HEK293 (cell line): ENCODE results near the gene ANKRD28.

Experiments used
- CTCF ChIP-seq: fragments of 450-650 bp; formaldehyde crosslinking; IDR thresholded peaks from 2 replicates; pipeline ENCODE4 v1.5.1; 2016; ENCODE audit warnings: missing biosample characterization, missing genetic modification characterization
- EGR2 ChIP-seq: fragments of 450-650 bp; formaldehyde crosslinking; IDR thresholded peaks from 2 replicates; pipeline ENCODE4 v1.5.1; 2016; ENCODE audit warnings: low read depth, missing biosample characterization, missing genetic modification characterization
- IKZF3 ChIP-seq: fragments of 450-650 bp; IDR thresholded peaks from 2 replicates; pipeline ENCODE4 v1.5.0; 2018; ENCODE audit warnings: missing biosample characterization, mild to moderate bottlenecking, missing genetic modification characterization, moderate library complexity
- TCF7L2 ChIP-seq: IDR thresholded peaks from 2 replicates; pipeline ENCODE4 v1.6.1; 2011; ENCODE audit warnings: low read depth, mild to moderate bottlenecking, inconsistent platforms, low read length, moderate library complexity, borderline replicate concordance
- TRIM28 ChIP-seq: IDR thresholded peaks from 2 replicates; pipeline ENCODE4 v1.6.1; 2011; ENCODE audit warnings: low read length, control low read depth, borderline replicate concordance
- ZEB2 ChIP-seq: fragments of 450-650 bp; formaldehyde crosslinking; IDR thresholded peaks from 2 replicates; pipeline ENCODE4 v1.5.1; 2016; ENCODE audit warnings: missing biosample characterization, missing genetic modification characterization
- ZNF138 ChIP-seq: fragments of 450-650 bp; formaldehyde crosslinking; IDR thresholded peaks from 2 replicates; pipeline ENCODE4 v1.5.1; 2016; ENCODE audit warnings: missing biosample characterization, missing genetic modification characterization, borderline replicate concordance
- ZNF18 ChIP-seq: fragments of 450-650 bp; formaldehyde crosslinking; IDR thresholded peaks from 2 replicates; pipeline ENCODE4 v1.5.1; 2016; ENCODE audit warnings: missing biosample characterization, missing genetic modification characterization
- ZNF202 ChIP-seq: fragments of 450-650 bp; formaldehyde crosslinking; IDR thresholded peaks from 2 replicates; pipeline ENCODE4 v1.5.1; 2016; ENCODE audit warnings: missing biosample characterization, missing genetic modification characterization, borderline replicate concordance
- ZNF239 ChIP-seq: fragments of 450-650 bp; formaldehyde crosslinking; IDR thresholded peaks from 2 replicates; pipeline ENCODE4 v1.5.1; 2016; ENCODE audit warnings: missing biosample characterization, missing genetic modification characterization
- TF ChIP-seq, protein P1 (sequence below): fragments of 450-650 bp; formaldehyde crosslinking; IDR thresholded peaks from 2 replicates; pipeline ENCODE4 v1.5.1; 2016; ENCODE audit warnings: missing biosample characterization, missing genetic modification characterization, low read depth
- TF ChIP-seq, protein P2 (sequence below): sonication (generic); formaldehyde crosslinking; IDR thresholded peaks from 2 replicates; pipeline ENCODE4 v1.8.1; 2022; ENCODE audit warnings: mild to moderate bottlenecking, moderate library complexity, missing genetic modification reagents
- TF ChIP-seq, protein P3 (sequence below): fragments of 450-650 bp; formaldehyde crosslinking; IDR thresholded peaks from 2 replicates; pipeline ENCODE4 v1.5.0; 2017; ENCODE audit warnings: missing biosample characterization, missing genetic modification characterization, borderline replicate concordance

DNA sequence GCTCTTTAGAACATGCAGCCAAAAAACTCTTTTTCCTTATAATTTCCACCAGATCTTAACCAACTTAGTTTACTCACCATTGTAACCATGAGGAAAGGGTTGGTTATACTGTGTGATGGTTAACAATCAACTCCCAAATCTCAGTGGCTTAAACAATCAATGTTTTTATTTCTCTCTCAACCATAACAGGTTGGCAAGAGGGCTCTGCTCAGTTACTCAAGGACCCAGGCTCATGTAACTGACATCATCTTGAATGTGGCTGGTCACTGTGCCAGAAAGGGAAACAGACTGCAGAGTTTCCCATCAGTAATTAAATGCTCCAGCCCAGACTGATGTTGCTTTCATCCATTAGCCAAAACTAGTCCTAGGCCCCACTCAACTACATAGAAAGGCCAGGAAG is 69.0 kb downstream of the ANKRD28 start:
- no peak for TF ChIP-seq CTCF (tag by site-specific recombination)
- TF ChIP-seq EGR2 (tag by site-specific recombination), result no peak
- TF ChIP-seq ZNF202 (tag by site-specific recombination), result no peak
- TF ChIP-seq ZEB2 (tag by site-specific recombination), result no peak
- TF ChIP-seq TRIM28, result no peak
- TF ChIP-seq, protein P1, sequence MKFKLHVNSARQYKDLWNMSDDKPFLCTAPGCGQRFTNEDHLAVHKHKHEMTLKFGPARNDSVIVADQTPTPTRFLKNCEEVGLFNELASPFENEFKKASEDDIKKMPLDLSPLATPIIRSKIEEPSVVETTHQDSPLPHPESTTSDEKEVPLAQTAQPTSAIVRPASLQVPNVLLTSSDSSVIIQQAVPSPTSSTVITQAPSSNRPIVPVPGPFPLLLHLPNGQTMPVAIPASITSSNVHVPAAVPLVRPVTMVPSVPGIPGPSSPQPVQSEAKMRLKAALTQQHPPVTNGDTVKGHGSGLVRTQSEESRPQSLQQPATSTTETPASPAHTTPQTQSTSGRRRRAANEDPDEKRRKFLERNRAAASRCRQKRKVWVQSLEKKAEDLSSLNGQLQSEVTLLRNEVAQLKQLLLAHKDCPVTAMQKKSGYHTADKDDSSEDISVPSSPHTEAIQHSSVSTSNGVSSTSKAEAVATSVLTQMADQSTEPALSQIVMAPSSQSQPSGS, result no peak
- no peak for TF ChIP-seq TCF7L2
- TF ChIP-seq, protein P2, sequence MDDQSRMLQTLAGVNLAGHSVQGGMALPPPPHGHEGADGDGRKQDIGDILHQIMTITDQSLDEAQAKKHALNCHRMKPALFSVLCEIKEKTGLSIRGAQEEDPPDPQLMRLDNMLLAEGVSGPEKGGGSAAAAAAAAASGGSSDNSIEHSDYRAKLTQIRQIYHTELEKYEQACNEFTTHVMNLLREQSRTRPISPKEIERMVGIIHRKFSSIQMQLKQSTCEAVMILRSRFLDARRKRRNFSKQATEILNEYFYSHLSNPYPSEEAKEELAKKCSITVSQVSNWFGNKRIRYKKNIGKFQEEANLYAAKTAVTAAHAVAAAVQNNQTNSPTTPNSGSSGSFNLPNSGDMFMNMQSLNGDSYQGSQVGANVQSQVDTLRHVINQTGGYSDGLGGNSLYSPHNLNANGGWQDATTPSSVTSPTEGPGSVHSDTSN (CRISPR knock-in tag), result no peak
- TF ChIP-seq, protein P3, sequence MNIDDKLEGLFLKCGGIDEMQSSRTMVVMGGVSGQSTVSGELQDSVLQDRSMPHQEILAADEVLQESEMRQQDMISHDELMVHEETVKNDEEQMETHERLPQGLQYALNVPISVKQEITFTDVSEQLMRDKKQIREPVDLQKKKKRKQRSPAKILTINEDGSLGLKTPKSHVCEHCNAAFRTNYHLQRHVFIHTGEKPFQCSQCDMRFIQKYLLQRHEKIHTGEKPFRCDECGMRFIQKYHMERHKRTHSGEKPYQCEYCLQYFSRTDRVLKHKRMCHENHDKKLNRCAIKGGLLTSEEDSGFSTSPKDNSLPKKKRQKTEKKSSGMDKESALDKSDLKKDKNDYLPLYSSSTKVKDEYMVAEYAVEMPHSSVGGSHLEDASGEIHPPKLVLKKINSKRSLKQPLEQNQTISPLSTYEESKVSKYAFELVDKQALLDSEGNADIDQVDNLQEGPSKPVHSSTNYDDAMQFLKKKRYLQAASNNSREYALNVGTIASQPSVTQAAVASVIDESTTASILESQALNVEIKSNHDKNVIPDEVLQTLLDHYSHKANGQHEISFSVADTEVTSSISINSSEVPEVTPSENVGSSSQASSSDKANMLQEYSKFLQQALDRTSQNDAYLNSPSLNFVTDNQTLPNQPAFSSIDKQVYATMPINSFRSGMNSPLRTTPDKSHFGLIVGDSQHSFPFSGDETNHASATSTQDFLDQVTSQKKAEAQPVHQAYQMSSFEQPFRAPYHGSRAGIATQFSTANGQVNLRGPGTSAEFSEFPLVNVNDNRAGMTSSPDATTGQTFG, result no peak
- TF ChIP-seq IKZF3 (tag by site-specific recombination), result no peak
- TF ChIP-seq ZNF239, result no peak
- no peak for TF ChIP-seq ZNF18 (tag by site-specific recombination)
- TF ChIP-seq ZNF138, result no peak
